Stimulated activated CD4-positive, alpha-beta T cell treated with anti-CD3 and anti-CD28 coated beads, Interleukin-1b, Interleukin-23, amount 100 ng/mL, for 1 hour (primary cell): ENCODE measurements around the gene SIDT1.

Source experiments
- DNase-seq, 2 donors: peaks; one replicate each; pipeline ENCODE4 v3.0.0-alpha.2; 2020; ENCODE audit warnings: low read depth in 2 of 2

Gene SIDT1

DNA sequence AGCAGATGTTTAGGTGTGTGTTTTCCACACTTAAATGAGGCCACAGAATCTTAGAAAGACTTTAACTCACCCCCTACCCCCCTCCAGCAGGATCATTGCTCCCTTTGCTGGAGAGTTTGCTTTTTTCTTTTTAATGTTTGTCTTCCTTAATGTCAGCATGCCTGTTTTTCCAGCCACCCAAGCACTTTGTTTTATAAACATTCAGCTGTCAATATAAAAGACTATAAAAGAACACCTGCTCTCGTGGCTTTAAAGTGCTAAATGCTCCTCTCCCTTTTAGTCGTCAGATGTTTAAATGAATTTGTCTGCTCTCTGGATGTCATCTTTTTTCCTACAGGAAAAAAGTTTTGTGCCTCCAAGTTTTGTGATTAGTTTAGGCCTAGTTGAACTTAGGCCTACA is 61.7 kb downstream of the SIDT1 start:
- DNase-seq: no peak

DNA sequence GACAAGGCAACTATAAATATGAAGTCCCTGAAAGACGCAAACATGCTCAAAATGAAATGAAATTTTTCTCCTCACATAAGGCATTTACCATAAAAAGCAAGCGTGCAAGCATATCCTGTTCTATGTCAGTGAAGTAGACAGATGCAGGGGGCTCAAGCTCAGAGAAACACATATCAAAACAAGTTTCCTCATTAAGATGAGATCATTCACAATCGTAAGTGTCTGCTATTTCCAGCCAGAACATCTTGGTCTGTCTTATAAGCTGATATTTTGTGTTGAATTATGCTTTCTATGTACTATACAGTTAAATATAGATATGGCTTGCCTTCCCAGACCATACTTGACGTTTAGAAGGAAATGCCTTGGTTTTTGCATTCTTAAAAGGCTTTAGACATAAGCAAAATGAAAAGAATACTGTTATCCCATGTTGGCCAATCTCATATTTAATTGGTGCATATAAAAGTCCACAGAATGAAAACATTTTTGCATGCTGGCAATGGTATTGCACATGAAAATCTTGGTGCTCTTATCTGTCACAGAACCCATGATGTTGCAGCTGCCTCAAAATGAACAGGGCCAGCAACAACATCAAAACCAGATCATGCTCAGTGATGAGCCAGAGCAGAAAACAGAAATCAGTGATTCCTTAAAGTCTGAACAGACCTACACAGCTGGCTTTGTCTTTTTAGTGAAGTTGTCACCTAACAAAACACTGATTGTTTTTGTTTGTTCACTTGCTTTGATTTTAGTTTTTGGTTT is 65.4 kb downstream of the SIDT1 start:
- DNase-seq: no peak

DNA sequence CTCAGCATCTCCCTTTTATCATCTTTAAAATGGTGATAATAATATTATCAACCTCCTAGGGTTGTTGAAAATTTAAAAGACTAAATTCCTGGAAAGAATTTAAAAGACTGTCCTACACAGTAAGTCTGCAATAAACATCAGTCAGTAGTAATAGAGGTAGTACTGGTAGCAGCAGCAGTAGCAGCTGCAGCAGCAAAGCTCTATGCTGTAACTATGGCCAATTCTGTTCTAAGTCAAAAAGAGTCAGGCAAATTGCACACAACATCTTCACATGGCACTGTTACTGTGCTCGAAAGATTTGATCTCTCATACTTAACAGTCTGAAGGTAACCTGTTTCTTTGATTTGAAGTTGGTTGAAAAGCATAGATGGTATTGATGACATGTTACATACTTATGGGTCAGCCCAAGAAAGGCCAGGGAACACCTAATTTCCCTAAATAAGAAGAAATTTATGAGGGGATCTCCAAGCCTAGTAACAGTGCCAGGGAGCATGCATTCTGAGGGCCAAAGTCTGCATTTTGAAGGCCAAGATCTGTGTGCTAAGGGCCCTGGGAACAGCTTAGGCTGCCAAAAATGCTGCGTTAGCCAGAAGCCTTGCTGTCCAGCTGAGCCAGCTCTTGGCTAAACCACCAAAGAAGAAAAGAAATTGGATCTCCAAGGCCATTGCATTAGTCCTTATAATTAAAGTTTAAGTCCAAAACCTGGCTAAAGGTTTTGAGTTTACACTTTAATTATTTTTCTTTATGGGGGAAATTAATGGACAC is 68.2 kb downstream of the SIDT1 start:
- DNase-seq: no peak

DNA sequence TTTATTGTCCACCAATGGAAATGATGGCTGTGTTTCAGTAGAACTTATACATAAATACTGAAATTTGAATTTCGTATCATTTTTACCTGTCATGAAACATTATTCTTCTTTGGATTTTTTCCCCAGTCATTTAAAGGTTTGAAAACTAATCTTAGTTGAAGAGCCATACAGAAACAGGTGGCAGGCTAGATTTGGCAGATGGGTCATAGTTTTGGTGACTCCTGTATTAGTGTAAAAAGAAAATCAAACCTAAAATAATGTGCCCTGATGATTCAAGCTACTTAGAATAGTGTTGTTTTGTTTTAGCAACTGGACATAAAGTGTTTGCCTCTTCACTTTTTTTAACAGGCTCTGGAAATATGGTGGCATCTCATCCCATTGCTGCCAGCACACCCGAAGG is 68.9 kb downstream of the SIDT1 start:
- no peak for DNase-seq

DNA sequence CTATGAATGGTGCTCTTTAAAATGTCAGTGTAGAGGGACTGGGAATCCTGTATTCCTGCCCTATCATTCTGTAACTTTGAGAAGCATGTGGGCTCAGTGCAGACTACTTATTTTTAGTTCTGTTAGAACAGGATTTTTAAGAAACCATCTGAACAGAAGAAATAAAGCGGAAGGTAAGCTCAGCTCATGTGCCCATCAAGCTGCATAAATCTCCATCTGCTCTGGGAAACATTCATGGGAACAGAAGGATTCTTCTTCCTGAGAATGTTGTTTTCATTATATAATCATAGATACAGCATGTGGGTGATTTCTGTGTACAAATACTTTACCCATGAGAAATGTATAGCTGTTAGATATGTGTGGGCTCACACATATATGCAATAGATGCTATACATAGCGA is 69.9 kb downstream of the SIDT1 start:
- DNase-seq: no peak

DNA sequence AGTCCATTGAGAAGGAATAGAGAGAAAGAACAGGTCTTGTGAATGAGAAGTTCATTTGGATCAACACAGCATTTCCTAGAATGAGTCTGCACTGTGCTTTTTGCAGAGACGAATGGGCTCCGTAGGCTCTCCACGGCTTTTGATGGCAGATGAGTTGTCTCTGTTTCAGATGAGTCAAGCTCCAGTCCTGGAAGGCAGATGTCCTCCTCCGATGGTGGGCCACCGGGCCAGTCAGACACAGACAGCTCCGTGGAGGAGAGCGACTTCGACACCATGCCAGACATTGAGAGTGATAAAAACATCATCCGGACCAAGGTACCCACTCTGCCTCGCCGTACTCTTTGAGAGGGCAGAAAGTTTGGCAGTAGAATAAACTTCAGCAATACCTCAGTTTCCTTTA is 70.5 kb downstream of the SIDT1 start:
- no peak for DNase-seq

DNA sequence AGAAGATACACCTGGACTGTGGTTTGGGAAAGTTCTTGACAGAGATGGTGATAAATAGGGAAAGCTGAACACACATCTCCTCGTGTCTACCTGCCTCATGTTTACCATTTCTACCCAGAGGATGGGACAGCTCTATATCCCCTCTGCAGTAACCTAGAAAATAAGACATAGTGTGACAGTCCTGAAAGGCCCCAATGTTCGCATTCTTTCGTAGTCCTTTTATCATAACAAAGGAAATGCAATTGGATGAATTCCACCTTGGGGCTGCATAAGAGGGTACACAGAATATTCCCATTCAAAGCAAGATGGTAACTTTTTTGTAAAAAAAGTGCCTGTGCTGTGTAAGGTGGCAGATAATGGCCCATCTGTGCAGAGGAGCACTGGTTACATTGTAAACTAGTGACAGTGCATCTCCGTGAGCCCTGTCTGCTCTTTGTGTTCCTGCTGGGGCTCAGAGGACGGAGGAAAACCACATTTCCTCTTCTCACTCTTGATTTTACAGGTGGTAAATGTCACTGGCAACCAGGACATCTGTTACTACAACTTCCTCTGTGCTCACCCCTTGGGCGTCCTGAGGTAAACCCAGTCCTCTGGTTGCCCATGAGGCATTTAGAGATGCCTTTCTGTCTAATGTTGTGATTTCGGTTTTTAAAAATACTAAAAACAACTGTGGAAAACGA is 74.3 kb downstream of the SIDT1 start:
- DNase-seq: no peak

DNA sequence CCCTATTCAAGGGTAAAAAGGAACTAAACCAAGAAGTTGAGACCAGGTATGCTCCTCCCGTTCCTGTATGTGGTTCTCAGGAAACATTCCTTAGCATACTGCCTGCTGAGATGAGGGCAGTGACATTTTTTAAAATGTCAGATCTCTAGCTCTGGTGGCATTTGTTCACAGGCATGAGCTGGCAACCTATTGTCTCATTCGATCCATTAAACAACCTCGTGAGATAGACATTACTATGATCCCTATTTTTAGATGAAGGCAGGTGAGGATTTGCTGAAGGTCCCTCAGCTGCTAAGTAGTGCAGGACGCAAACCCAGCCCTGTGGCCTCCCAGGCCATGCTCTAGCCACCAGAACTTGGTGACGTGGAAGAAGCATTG is 74.9 kb downstream of the SIDT1 start:
- DNase-seq: no peak

DNA sequence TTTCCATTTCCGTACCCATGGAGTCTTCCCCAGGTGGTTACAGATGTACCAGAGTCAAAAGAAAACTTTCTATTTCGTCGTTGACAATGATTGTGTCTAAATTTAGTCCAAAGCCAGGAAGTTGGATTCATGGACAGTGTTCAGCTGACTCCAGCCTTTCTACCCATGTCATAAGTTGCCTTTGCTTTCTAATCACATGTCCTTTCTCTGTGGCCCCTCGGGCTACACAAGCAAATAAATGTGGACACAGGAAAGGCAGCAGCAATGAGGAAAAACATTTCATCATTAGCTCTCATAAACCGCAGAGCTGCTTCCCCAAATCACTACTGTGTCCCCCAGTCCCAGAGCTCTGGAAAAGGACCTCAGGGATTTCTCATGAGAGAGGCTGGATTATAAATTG is 82.0 kb downstream of the SIDT1 start:
- DNase-seq: no peak

DNA sequence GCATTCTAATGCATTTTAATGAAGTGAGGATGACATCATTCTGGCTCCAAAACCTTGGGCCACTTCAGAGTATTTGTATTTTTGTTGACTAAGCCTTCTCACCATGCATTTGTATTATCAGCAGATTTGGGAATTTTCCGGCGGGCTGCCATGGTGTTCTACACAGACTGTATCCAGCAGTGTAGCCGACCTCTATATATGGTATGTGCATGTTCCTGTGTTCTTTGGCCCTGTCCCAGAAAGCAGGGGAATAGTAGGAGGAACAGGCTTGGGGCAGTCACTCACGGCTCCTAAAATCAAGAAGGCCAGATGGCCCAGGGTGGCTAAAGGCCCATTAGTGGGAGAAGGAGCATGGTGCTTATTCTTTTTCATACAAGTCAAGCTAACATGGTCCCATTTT is 83.6 kb downstream of the SIDT1 start:
- no peak for DNase-seq

DNA sequence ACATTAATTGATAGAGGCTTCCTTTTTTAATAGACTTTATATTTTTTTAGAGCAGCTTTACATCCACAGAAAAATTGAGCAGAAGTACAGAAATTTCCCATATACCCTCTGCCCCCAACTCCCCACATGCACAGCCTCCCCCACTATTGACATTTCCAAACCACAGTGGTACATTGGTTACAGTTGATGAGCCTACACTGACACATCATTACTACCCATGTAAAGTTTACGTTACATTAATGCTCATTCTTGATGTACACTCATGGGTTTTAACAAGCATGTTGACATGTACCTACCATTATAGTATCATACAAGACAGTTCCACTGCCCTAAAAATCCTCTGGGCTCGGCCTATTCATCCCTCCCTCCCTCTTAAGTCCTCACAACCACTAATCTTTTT is 85.4 kb downstream of the SIDT1 start:
- DNase-seq: no peak

DNA sequence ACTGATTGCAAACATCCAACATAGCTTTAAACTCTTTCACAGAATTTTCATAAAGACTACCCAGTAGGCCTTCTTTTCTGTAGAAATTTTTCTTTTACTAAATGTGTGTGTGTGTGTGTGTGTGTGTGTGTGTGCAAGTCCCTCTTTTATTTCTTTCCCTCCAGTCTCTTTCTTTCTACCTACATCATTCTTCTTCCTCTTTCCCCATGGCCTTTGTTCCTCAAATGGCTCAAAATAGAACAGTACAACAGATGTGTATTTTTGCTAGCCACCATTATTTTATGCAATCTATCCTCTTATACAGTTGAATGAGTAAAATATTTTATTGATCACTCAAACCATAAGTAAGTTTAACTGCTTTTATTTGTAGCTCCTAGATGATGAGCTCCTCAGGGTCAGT is 87.7 kb downstream of the SIDT1 start:
- no peak for DNase-seq

DNA sequence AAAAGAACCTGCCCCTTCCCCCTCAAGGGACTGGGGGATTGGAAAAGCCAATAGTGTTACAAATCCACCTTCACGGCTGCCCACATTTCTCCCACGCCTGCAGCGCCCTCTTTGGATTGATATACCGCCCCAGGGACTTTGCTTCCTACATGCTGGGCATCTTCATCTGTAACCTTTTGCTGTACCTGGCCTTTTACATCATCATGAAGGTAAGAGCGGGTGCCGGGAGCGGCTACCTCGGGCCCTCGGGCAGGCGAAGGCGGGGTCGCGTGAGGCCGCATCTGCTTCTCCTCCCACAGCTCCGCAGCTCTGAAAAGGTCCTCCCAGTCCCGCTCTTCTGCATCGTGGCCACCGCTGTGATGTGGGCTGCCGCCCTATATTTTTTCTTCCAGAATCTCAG is 91.0 kb downstream of the SIDT1 start:
- DNase-seq: no peak

DNA sequence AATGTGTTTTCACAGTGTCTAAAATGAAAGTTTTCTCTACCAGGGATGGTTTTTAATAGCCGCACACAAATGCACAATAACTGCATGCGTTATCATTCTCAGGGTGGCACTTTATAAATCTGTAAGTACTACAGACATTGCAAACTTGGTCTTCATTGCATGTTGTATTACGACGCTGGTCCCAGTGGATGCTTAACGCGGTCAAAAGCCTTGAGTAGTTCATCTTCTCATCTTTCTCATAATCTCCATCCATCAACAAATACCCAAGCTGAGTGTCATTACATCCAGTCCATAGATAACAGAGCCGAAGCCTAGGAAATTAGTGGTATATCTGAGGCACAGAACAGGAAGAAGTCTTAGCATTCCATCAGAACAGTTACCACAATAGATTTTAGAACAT is 91.5 kb downstream of the SIDT1 start:
- no peak for DNase-seq

DNA sequence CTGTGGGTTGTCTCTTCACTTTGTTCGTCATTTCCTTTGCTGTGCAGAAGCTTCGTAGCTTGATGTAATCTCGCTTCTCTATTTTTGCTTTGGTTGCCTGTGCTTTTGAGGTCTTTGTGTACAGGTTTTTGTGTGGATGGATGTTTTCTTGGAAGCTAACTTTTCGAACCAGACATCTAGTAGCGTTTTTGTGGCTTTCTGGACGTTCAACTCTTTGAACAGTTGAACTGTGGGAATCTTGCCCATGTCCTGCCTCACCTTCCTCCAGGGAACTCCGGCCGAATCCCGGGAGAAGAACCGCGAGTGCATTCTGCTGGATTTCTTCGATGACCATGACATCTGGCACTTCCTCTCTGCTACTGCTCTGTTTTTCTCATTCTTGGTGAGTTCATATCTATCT is 93.5 kb downstream of the SIDT1 start:
- DNase-seq: no peak

DNA sequence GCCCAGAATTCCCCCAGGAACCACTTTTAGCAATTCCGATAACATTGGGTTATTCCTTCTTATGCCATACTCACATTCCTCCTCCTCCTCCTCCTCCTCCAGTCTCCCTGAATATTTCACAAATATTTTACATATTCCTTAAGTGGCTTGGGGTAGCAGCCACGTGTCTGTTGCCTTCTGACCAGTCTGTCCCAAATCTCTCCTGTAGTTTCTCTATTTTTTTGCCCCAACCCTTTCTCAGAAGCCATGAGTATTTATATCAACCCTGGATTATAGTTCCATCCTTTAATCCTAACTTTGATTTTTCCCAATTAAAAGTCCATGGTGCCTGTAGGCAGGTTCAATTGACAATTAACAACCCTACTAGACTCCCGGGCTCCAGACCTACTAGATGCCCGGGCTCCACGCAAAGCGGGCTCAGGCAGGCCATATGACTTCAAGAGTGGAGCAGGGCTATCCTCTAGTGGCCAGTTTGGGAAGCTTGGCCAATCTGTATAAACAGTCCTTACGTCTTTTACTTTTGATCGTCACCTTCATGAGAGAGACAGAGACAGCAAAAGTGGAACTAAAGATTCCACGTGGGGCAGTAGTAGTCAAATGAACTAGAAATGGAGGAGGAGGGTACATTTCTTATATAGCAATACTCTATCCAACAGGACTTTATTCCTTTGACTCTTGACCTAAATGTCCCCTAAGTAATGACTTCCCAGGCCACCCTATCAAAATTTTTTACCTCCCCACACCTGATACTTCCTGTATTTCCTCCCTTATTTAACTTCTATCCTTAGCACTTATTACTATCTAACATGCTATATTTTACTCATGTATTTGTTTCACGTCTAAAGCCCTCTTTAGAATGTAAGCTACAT is 94.4 kb downstream of the SIDT1 start:
- DNase-seq: no peak

DNA sequence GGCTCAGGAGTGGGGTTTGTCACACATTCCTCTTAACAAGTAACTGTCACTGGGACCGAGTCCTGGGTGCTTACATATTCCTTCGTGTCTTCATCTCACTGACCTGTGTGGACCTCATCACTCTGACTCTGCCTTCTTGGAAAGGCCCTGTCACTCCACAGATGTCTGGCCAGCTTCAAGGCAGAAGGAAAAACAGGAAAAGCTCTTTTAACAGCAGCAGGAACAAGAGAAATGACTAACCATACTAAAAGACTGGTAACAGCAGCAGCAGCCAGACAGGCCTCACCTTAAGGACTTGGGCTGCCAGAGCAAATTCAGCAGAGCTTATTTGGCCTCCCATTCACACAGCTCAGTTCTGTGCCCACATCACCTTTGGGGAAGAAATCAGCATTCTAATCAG is 96.0 kb downstream of the SIDT1 start:
- no peak for DNase-seq

DNA sequence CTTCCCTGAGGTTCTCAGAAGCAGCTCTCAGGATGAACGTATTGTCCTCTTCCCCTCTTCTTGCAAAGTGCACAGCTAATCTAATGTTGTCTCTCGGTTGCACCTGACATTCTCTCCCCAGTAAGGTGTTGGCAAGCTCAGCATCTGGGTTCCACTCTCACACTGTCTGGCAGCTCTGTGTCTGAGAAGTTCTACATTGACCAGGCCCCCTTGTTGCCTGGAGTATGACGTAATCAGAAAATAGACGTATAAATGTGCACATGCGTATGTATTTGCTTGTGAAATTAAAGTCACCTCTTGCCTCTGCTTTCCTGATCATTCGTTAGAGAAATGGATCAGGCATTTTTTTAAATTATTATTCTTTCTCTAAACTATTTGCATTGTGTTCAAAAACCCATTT is 96.4 kb downstream of the SIDT1 start:
- no peak for DNase-seq

DNA sequence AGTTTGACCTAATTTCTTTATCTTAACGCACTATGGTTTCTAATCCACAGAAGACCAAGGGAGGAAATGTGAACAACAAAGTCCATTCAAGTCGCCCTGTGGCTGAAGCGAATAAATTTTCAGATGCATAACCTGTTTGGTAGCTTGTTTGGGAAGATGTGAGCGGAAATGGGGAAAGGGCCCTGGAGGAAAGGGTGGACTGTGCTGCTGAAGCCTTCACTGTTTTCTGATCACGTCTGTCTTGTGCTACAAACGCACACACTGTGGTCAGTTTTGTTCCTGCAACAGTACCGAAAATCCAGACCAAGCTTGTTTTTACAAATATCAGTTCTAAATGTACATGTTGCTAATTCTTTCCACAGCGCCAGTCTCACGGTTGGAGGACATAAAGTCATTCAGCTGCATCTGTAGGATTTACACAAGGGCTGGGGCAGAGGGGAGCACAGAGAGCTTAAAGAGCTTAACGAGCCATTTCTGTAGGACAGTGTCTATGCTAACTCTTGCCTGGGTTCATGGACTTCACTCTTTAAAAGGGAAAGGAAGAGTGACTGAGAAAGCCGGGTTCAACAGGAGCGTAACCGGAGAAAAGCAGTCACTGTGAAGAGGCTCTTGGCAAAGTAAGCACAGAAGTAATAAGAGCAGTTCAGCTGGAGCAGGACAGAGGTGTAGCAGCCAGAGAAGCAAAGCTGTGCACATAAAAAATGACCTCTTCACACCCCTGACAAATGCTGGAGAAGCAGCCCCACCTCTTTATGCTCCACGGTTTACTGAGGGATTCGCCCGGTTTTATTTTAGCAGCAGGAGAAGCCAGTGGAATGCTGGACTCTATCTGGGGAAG is 97.4 kb downstream of the SIDT1 start:
- DNase-seq: no peak

DNA sequence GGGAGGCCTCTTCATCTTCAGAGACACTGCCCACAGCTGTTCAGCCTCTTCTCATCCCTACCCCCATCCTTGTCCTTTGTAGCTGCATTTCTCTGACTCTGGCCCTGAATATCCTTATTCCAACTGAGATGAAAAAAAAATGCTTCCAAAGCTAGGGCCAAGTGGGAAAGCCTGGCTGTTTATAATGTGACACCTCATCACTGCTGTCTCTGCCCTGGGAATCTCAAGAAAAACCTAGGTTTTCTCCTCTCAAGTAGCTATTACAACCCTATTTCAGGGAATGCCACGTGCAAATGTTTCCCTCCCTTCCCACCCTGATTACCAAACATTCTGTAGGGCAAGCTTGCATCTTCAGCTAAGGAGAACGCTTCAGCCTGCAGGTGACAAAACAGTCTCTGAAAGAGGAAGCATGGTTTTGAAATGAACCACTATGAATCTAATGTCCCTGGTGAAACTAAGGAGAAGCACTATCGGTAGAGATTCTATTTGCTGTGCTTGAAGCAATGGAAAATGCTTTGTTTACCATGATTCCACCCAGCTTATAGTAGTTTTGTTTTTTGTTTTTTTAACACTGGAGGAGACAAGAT is 98.7 kb downstream of the SIDT1 start:
- DNase-seq: no peak

DNA sequence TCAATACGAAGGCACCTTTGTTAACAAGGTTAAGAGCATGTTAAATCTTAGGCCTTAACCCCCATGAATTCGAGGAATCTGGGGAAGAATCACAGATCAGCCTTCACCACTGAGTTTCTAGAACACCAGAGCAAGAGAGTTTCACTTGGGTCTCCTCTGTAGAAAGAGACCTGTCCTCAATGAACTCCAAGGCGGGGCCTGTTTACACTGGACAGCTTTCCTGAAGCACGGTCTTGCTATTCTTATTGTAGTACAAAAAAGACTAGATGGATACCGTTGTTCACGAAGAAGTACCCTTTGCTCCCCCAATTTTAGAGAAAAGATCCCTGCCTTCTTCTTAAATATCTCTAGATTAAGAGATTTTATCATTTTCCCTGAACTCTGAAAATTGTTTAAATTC is 99.2 kb downstream of the SIDT1 start:
- no peak for DNase-seq
